GM12878 (cell line): ENCODE results near the gene CBX7. TPM values are rescaled to one million over a fixed set of nuclear protein-coding genes. Genes with fewer than 3 reads are reported as not detected.

ENCODE experiments used
- ATF3 ChIP-seq: IDR thresholded peaks from 2 replicates; pipeline ENCODE4 v1.6.1; 2011; ENCODE audit warnings: low read depth, mild to moderate bottlenecking, low read length, moderate library complexity, borderline replicate concordance; ENCODE audit errors: extremely low read depth
- ZNF384 ChIP-seq: IDR thresholded peaks from 2 replicates; pipeline ENCODE4 v1.6.1; 2012; ENCODE audit warnings: low read depth, mild to moderate bottlenecking, low read length, improper control_type of control experiment, borderline replicate concordance
- ZNF592 ChIP-seq: fragments of 450-650 bp; IDR thresholded peaks from 2 replicates; pipeline ENCODE4 v1.6.1; 2017; ENCODE audit warnings: mild to moderate bottlenecking, moderate library complexity
- ZNF687 ChIP-seq: fragments of 450-650 bp; IDR thresholded peaks from 2 replicates; pipeline ENCODE4 v1.6.1; 2017; ENCODE audit warnings: mild to moderate bottlenecking, moderate library complexity
- polyA plus RNA-seq, 11 experiments: library from polyadenylated mRNA; depleted of rRNA in 4 of 11; unstranded in 6 of 11; stranded (reverse) in 5 of 11; fragments of >200 nt; fragmentation: Nextera tagmentation in 4 of 11; fragmentation: Illumina TruSeq in 1 of 11; extraction: Ambion mirVana in 4 of 11; extraction: Trizol in 1 of 11; gene quantifications; 1 replicate in 1 of 11; 2 replicates in 10 of 11; pipeline versions ENCODE4 v1.2.1 to v1.2.3, GENCODE V29; 2011 to 2016; ENCODE audit warnings: inconsistent platforms in 2 of 11, missing spikeins in 2 of 11, low read depth in 1 of 11
- total RNA-seq, 4 experiments: library from RNA; depleted of rRNA in 3 of 4; stranded (reverse); fragments of >200 nt in 3 of 4; fragmentation: Illumina TruSeq in 1 of 4; extraction: Trizol in 1 of 4; gene quantifications; 2 replicates each; pipeline versions ENCODE4 v1.2.1 to v1.2.3, GENCODE V29; 2013 to 2021

CBX7 gene
- total and polyA plus RNA-seq, 10 of the 15 experiments (the other 5 are each of a cell fraction or from before 2014, with no cell fraction given), result 0.18 to 17.2 (median 5.6) TPM

- peak; percentile 95 for TF ChIP-seq ZNF592
- TF ChIP-seq ZNF687, result peak; percentile 94
- no peak for TF ChIP-seq ZNF384
- no peak for TF ChIP-seq ATF3
Measured at GRCh38 chr22:39108487-39108886, 44.0 kb downstream of the CBX7 start (continued).
